Neuronal stem cell (in vitro differentiated cells): ENCODE measurements around the gene KIF6.

Experiments
- DNase-seq: peaks from one replicate; pipeline ENCODE4 v3.0.0-alpha.2; 2013; ENCODE audit warnings: low spot score
- H2AFZ ChIP-seq: one replicate; pipeline ENCODE4 v1.6.1; 2013; ENCODE audit warnings: mild to moderate bottlenecking, low read length, inconsistent platforms
- H2AK5ac ChIP-seq: 2 replicates; pipeline ENCODE4 v1.6.1; 2013; ENCODE audit warnings: low read depth, mild to moderate bottlenecking, inconsistent platforms, low read length, moderate library complexity, mixed read lengths
- H2BK120ac ChIP-seq: 2 replicates; pipeline ENCODE4 v1.6.1; 2013; ENCODE audit warnings: low read depth, mild to moderate bottlenecking, inconsistent platforms, low read length, moderate library complexity, mixed read lengths
- H2BK12ac ChIP-seq: one replicate; pipeline ENCODE4 v1.6.1; 2013; ENCODE audit warnings: low read length, inconsistent platforms
- H2BK15ac ChIP-seq: 2 replicates; pipeline ENCODE4 v1.6.1; 2013; ENCODE audit warnings: mild to moderate bottlenecking, low read length, inconsistent platforms, mixed read lengths
- H2BK5ac ChIP-seq: one replicate; pipeline ENCODE4 v1.6.1; 2013; ENCODE audit warnings: inconsistent platforms, mild to moderate bottlenecking, low read length, moderate library complexity
- H3K14ac ChIP-seq: one replicate; pipeline ENCODE4 v1.6.1; 2013; ENCODE audit warnings: low read length, inconsistent platforms
- H3K18ac ChIP-seq: 2 replicates; pipeline ENCODE4 v1.6.1; 2013; ENCODE audit warnings: low read length, inconsistent platforms
- H3K23ac ChIP-seq: 2 replicates; pipeline ENCODE4 v1.6.1; 2013; ENCODE audit warnings: low read depth, mild to moderate bottlenecking, mixed read lengths, low read length, inconsistent platforms; ENCODE audit not compliant: poor library complexity
- H3K27ac ChIP-seq: replicated peaks from 3 replicates; pipeline ENCODE4 v1.5.1; 2013; ENCODE audit warnings: low read length, inconsistent platforms
- H3K27me3 ChIP-seq, 3 experiments: 2 replicates each; pipeline ENCODE4 v1.6.1; 2013; ENCODE audit warnings: low read length in 3 of 3, mild to moderate bottlenecking in 2 of 3, inconsistent platforms in 1 of 3, low read depth in 1 of 3, mixed read lengths in 1 of 3, moderate library complexity in 1 of 3; ENCODE audit not compliant: control insufficient read depth in 3 of 3, insufficient read depth in 3 of 3
- H3K36me3 ChIP-seq, 2 donors: replicated peaks in 1 of 2; 2 replicates each; pipeline ENCODE4 v1.6.1; 2013; ENCODE audit warnings: low read length in 2 of 2; ENCODE audit not compliant: control insufficient read depth in 2 of 2, insufficient read depth in 2 of 2
- H3K4ac ChIP-seq: 2 replicates; pipeline ENCODE4 v1.6.1; 2013; ENCODE audit warnings: inconsistent platforms, mild to moderate bottlenecking, low read length, moderate library complexity
- H3K4me1 ChIP-seq, 2 donors: 1 replicate in 1 of 2; 2 replicates in 1 of 2; pipeline ENCODE4 v1.6.1; 2013; ENCODE audit warnings: low read length in 2 of 2, low read depth in 1 of 2; ENCODE audit not compliant: control insufficient read depth in 2 of 2, insufficient read depth in 1 of 2
- H3K4me2 ChIP-seq: one replicate; pipeline ENCODE4 v1.6.1; 2013; ENCODE audit warnings: mild to moderate bottlenecking, low read length, inconsistent platforms; ENCODE audit not compliant: insufficient read depth, poor library complexity, severe bottlenecking
- H3K4me3 ChIP-seq, 2 donors: 2 replicates each; pipeline ENCODE4 v1.5.1; 2013; ENCODE audit warnings: low read length in 2 of 2, mild to moderate bottlenecking in 2 of 2, inconsistent platforms in 1 of 2, moderate library complexity in 1 of 2
- H3K79me1 ChIP-seq: one replicate; pipeline ENCODE4 v1.6.1; 2013; ENCODE audit warnings: low read depth, mild to moderate bottlenecking, inconsistent platforms, low read length, moderate library complexity
- H3K9ac ChIP-seq: one replicate; pipeline ENCODE4 v1.6.1; 2013; ENCODE audit warnings: mild to moderate bottlenecking, low read depth, low read length, inconsistent platforms; ENCODE audit not compliant: poor library complexity
- H3K9me3 ChIP-seq, 2 donors: replicated peaks in 1 of 2; 2 replicates each; pipeline versions ENCODE3 to v1.6.1; 2013; ENCODE audit warnings: low read length in 2 of 2, mild to moderate bottlenecking in 2 of 2, inconsistent platforms in 1 of 2, low read depth in 1 of 2, mixed read lengths in 1 of 2, moderate library complexity in 1 of 2; ENCODE audit not compliant: control insufficient read depth in 2 of 2, insufficient read depth in 1 of 2
- H4K8ac ChIP-seq: one replicate; pipeline ENCODE4 v1.6.1; 2013; ENCODE audit warnings: low read depth, mild to moderate bottlenecking, inconsistent platforms, low read length, moderate library complexity
- H4K91ac ChIP-seq: one replicate; pipeline ENCODE4 v1.6.1; 2013; ENCODE audit warnings: low read length, low read depth, mild to moderate bottlenecking, inconsistent platforms; ENCODE audit not compliant: poor library complexity
- WGBS, 2 donors: extraction: QIAGEN DNeasy Blood & Tissue Kit; methylation state at CpG; one replicate each; pipeline ENCODE4 v1.1.7; 2013; ENCODE audit warnings: missing lambda C conversion rate in 2 of 2, mixed read lengths in 1 of 2; ENCODE audit not compliant: insufficient read length in 2 of 2, insufficient replicate concordance in 1 of 2; ENCODE audit errors: extremely low coverage in 2 of 2; 5-methylcytosine and 5-hydroxymethylcytosine counted together

KIF6 gene

DNA sequence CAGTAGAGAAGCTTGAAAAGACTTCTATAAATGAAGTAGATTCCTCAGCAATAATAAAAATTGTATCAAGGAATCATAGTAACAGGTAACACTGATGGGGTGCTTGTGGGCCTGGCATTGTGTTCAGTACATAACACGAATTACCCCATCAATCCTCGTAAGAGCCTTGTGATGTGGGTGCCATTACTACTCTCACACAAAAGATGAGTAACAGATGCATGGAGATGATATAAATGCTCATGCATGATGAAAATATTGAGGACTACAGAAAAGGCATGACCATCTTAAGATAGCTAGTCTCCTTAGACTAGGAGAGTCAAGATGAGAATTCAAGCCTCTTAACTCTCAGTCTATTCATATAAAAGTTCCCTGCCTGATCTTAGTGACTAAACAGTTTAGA lies 158.1 kb downstream of the KIF6 start:
- H3K4me3 ChIP-seq = no peak overlapping the region
- no peak for DNase-seq
- no peak overlapping the region for H3K23ac ChIP-seq
- no peak overlapping the region for H4K8ac ChIP-seq
- no peak overlapping the region for H2BK15ac ChIP-seq
- no peak overlapping the region for H3K27ac ChIP-seq
- H3K4me2 ChIP-seq = no peak overlapping the region
- no peak overlapping the region for H2AFZ ChIP-seq
- H2BK5ac ChIP-seq = no peak overlapping the region
- H3K18ac ChIP-seq = no peak overlapping the region
- WGBS, 2 donors = no CpG with 5 or more reads among the region's 2 CpGs
- no peak overlapping the region for H3K4ac ChIP-seq
- H3K27me3 ChIP-seq = no peaks in the 10 kb centered on the region
- H3K36me3 ChIP-seq = no peaks in the 10 kb centered on the region
- no peak overlapping the region for H2BK120ac ChIP-seq
- no peak overlapping the region for H2BK12ac ChIP-seq
- no peak overlapping the region for H3K14ac ChIP-seq
- H4K91ac ChIP-seq = no peak overlapping the region
- H3K4me1 ChIP-seq = peaks cover 0 to 3% of the 10 kb centered on the region in 2 donors
- no peaks in the 10 kb centered on the region for H3K9me3 ChIP-seq
- no peaks in the 10 kb centered on the region for H3K79me1 ChIP-seq
- H2AK5ac ChIP-seq = no peak overlapping the region
- no peak overlapping the region for H3K9ac ChIP-seq

DNA sequence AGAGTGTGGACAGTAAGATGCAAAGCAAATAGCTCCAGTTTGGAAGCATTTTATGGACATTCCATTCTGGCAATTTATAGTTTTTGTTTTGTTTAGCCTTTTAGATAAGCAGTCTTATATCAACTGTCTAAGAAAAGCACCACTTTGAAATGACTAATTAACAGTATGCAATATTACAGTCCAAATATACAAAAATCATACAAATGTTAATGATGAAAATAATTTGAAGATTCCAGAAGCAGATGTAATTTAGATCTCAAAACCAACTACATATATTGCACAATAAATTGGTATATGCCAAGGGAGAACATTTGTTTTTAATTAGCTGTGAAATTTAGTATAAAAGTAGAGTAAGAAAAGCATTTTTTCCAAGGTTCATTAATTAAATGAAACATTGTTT lies 158.8 kb downstream of the KIF6 start:
- Histone ChIP-seq H3K9me3 (no peaks in the 10 kb centered on the region), H2AK5ac (no peak overlapping the region), H2BK15ac (no peak overlapping the region), H3K4me2 (no peak overlapping the region), H3K4me1 (peaks cover 0 to 3% of the 10 kb centered on the region in 2 donors), H2BK12ac (no peak overlapping the region), H2AFZ (no peak overlapping the region), H3K79me1 (no peaks in the 10 kb centered on the region), H3K23ac (no peak overlapping the region), H2BK5ac (no peak overlapping the region), H3K9ac (no peak overlapping the region), H3K4ac (no peak overlapping the region), H3K36me3 (no peaks in the 10 kb centered on the region), H4K8ac (no peak overlapping the region), H3K4me3 (no peak overlapping the region), H3K27ac (no peak overlapping the region), H3K27me3 (no peaks in the 10 kb centered on the region), H4K91ac (no peak overlapping the region), H3K14ac (no peak overlapping the region), H2BK120ac (no peak overlapping the region), H3K18ac (no peak overlapping the region)
- no peak for DNase-seq

DNA sequence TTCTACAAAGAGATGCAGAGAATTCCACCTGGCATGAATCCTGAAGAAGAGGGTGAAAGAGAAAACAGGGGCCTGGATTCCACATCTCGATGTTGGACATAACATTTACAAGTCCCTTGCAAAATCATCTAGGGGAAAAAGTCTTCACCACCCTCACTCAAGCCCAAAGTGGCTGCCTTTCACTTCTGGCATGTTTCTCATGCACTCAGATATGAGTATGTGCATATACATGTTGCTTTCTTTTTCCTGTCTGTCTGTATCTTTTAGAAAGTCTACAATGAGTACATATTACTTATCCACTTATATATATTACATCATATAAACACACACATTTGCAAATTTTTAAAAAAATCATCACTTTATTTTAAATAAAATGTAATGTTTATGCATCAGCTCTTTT lies 159.3 kb downstream of the KIF6 start:
- Histone ChIP-seq H3K4me1 (peaks cover 0 to 3% of the 10 kb centered on the region in 2 donors), H3K14ac (no peak overlapping the region), H3K27ac (no peak overlapping the region), H4K91ac (no peak overlapping the region), H2BK5ac (no peak overlapping the region), H3K23ac (no peak overlapping the region), H2BK15ac (no peak overlapping the region), H3K4me2 (no peak overlapping the region), H3K18ac (no peak overlapping the region), H4K8ac (no peak overlapping the region), H3K4me3 (no peak overlapping the region), H3K79me1 (no peaks in the 10 kb centered on the region), H3K4ac (no peak overlapping the region), H2BK12ac (no peak overlapping the region), H3K27me3 (no peaks in the 10 kb centered on the region), H3K36me3 (no peaks in the 10 kb centered on the region), H2AK5ac (no peak overlapping the region), H3K9ac (no peak overlapping the region), H3K9me3 (no peaks in the 10 kb centered on the region), H2BK120ac (no peak overlapping the region), H2AFZ (no peak overlapping the region)
- no peak for DNase-seq
- no CpG with 5 or more reads among the region's 1 CpG for WGBS, 2 donors

DNA sequence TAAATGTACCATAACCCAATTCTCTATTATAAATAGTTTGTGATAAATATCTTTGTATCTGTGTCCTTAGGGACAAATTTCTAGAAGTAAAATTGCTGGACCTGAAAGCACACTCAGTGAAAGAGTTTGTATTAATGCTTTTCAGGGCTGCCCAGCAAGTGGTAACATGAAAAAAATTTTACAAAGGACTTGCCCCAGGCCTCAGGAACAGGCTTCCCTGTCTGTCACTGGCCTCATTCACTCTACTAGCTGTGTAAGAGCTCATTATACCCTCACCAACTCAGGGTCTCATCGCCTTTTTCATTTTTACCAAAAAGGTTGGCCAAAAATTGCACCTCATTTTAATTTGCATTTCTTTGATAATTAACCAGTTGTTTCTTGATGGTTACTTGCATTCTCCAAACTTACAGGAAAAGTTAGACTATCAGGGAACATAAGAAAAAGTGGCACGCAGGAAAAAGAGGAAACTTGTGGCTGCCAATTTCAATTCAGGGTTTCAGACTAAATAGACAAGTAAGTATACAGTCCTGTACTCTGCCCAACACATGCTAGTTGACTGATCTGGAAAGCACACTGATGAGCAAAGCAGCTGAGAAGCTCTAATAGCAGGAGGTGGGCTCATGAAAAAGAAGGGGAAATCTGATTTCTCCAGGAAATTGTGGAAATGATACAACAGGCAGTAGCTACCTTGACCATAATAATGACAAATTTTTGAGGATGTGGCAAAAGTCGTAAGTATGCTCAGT lies 161.5 kb downstream of the KIF6 start:
- no peak overlapping the region for H3K23ac ChIP-seq
- H2AK5ac ChIP-seq = no peak overlapping the region
- H3K4me2 ChIP-seq = no peak overlapping the region
- no peak overlapping the region for H4K8ac ChIP-seq
- no peak overlapping the region for H3K18ac ChIP-seq
- H3K27ac ChIP-seq = no peak overlapping the region
- H3K79me1 ChIP-seq = no peaks in the 10 kb centered on the region
- H2AFZ ChIP-seq = no peak overlapping the region
- no peak overlapping the region for H3K4ac ChIP-seq
- H2BK5ac ChIP-seq = no peak overlapping the region
- H3K36me3 ChIP-seq = no peaks in the 10 kb centered on the region
- no peaks in the 10 kb centered on the region for H3K27me3 ChIP-seq
- no peak for DNase-seq
- WGBS, 2 donors = no CpG with 5 or more reads among the region's 3 CpGs
- H2BK12ac ChIP-seq = no peak overlapping the region
- H4K91ac ChIP-seq = no peak overlapping the region
- H3K9ac ChIP-seq = no peak overlapping the region
- H3K9me3 ChIP-seq = no peaks in the 10 kb centered on the region
- H3K14ac ChIP-seq = no peak overlapping the region
- H3K4me1 ChIP-seq = peaks cover 0 to 3% of the 10 kb centered on the region in 2 donors
- no peak overlapping the region for H3K4me3 ChIP-seq
- H2BK120ac ChIP-seq = no peak overlapping the region
- no peak overlapping the region for H2BK15ac ChIP-seq
